Peyer's patch (tissue), 4 donors: ENCODE measurements around the gene DDX49.

Experiments used
- POLR2A ChIP-seq, 2 donors: fragments of 450-650 bp; IDR thresholded peaks; one replicate each; pipeline ENCODE4 v1.5.1; 2017; ENCODE audit warnings: antibody characterized with exemption in 2 of 2, mild to moderate bottlenecking in 2 of 2, moderate library complexity in 2 of 2
- TF ChIP-seq, protein P1 (sequence below), 6 experiments: fragments of 450-650 bp in 4 of 6; fragments of 200-600 bp in 2 of 6; sonication (generic) in 1 of 6; IDR thresholded peaks; one replicate each; pipeline ENCODE4 v1.5.1; 2017 to 2019; ENCODE audit warnings: antibody characterized with exemption in 6 of 6, mild to moderate bottlenecking in 3 of 6, moderate library complexity in 1 of 6

DNA sequence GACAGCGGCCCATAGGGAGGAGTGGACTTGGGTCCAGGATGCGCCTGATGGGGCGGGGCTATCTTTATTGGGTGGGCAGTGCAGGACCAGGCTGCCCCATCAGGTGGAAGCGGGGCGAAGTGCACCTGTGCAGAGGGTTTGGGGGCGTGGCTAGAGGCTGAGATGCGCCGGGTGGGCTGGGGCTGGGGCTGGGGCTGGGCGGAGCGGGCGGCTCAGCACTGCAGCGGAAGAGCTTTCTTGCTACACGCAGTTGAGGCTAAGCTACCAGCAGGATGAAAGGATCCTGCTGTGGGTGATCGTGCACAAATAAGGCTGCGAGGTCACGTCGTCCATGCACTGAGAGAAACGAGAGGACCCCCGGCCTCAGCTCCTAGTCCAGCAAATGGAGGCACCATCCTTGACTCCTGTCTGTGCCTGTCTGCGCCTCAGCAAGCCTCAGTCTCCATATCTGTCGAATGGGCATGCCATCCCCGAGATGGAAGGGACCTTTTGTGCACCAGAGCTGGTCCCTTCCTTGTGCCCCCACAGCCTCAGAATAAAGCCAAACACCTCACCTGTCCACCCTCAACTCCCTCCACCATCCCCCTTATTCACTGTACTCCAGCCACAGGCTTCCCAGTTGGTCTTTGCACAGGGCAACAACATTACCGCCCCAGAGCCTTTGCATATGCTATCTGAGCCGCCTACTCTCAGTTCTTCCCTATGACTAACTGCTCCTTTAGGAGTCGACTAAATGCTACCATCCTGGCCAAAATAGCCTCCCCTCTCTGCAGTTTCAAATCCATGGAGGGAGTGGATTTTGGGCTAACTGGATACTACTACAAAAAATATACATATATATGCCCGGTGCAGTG lies 42.5 kb downstream of the DDX49 start:
- TF ChIP-seq POLR2A (IDR thresholded peaks at IDR 0.05) = no peak
- TF ChIP-seq, protein P1, sequence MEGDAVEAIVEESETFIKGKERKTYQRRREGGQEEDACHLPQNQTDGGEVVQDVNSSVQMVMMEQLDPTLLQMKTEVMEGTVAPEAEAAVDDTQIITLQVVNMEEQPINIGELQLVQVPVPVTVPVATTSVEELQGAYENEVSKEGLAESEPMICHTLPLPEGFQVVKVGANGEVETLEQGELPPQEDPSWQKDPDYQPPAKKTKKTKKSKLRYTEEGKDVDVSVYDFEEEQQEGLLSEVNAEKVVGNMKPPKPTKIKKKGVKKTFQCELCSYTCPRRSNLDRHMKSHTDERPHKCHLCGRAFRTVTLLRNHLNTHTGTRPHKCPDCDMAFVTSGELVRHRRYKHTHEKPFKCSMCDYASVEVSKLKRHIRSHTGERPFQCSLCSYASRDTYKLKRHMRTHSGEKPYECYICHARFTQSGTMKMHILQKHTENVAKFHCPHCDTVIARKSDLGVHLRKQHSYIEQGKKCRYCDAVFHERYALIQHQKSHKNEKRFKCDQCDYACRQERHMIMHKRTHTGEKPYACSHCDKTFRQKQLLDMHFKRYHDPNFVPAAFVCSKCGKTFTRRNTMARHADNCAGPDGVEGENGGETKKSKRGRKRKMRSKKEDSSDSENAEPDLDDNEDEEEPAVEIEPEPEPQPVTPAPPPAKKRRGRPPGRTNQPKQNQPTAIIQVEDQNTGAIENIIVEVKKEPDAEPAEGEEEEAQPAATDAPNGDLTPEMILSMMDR (IDR thresholded peaks at IDR 0.05) = no peak
